ENCODE results near the gene ARHGAP21. TPM values are rescaled to one million over a fixed set of nuclear protein-coding genes. Genes with fewer than 3 reads are reported as not detected.
"Not testable (repeated sequence)": the region's sequence is repeated elsewhere in the genome, so short reads cannot be mapped to it uniquely, and the experiment has no call there.

ARHGAP21 gene
- total and polyA plus RNA-seq, 2 donors from 2014 or later, result 12.7 to 74.3 TPM

- H3K27me3 ChIP-seq (ENCODE audit: control insufficient read depth, insufficient read depth, low read length), result no peaks in the 10 kb centered on the region
- TF ChIP-seq CTCF (IDR thresholded peaks at IDR 0.05; ENCODE audit: borderline replicate concordance, extremely low read depth, insufficient read depth), result no peak
- peaks cover 0 to 4% (median 2%) of the 10 kb centered on the region in 3 donors for H3K36me3 ChIP-seq (ENCODE audit: control insufficient read depth in 2 of 3, insufficient read depth in 3 of 3, low read length in 3 of 3)
- H3K4me3 ChIP-seq (ENCODE audit: low read length in 3 of 3), result no peak overlapping the region
- H3K9me3 ChIP-seq (ENCODE audit: control insufficient read depth in 2 of 3, insufficient read depth in 1 of 3, low read length in 3 of 3), result no peaks in the 10 kb centered on the region
- no peak overlapping the region for H3K27ac ChIP-seq (ENCODE audit: low read depth in 2 of 2, low read length in 2 of 2)
- DNase-seq (no peak), FAIRE-seq (no peak)
- H3K4me1 ChIP-seq (ENCODE audit: control insufficient read depth in 2 of 3, insufficient read depth in 2 of 3, low read depth in 1 of 3, low read length in 3 of 3), result no peaks in the 10 kb centered on the region
- intact Hi-C loops (cut with DNase I), result no loop called here
- H3K9ac ChIP-seq (ENCODE audit: low read length in 3 of 3), result no peak overlapping the region
Observed at GRCh38 chr10:24669285-24669852, 54.3 kb downstream of the ARHGAP21 start.

- Histone ChIP-seq H3K9ac (ENCODE audit: low read length in 3 of 3) (no peak overlapping the region), H3K27me3 (ENCODE audit: control insufficient read depth, insufficient read depth, low read length) (no peaks in the 10 kb centered on the region), H3K27ac (ENCODE audit: low read depth in 2 of 2, low read length in 2 of 2) (no peak overlapping the region), H3K36me3 (ENCODE audit: control insufficient read depth in 2 of 3, insufficient read depth in 3 of 3, low read length in 3 of 3) (peaks cover 0 to 10% (median 2%) of the 10 kb centered on the region in 3 donors), H3K9me3 (ENCODE audit: control insufficient read depth in 2 of 3, insufficient read depth in 1 of 3, low read length in 3 of 3) (no peaks in the 10 kb centered on the region), H3K4me3 (ENCODE audit: low read length in 3 of 3) (no peak overlapping the region), H3K4me1 (ENCODE audit: control insufficient read depth in 2 of 3, insufficient read depth in 2 of 3, low read depth in 1 of 3, low read length in 3 of 3) (no peaks in the 10 kb centered on the region)
- TF ChIP-seq CTCF (IDR thresholded peaks at IDR 0.05; ENCODE audit: borderline replicate concordance, extremely low read depth, insufficient read depth), result no peak
- FAIRE-seq (no peak), DNase-seq (no peak)
- intact Hi-C loops (cut with DNase I), result no loop called here
Observed at GRCh38 chr10:24668247-24668646, 55.4 kb downstream of the ARHGAP21 start.

GRCh38 chr10:24664991-24665390 is 58.7 kb downstream of the ARHGAP21 start:
- peaks cover 0 to 10% (median 2%) of the 10 kb centered on the region in 3 donors for H3K36me3 ChIP-seq (ENCODE audit: control insufficient read depth in 2 of 3, insufficient read depth in 3 of 3, low read length in 3 of 3)
- H3K4me3 ChIP-seq (ENCODE audit: low read length in 3 of 3), result no peak overlapping the region
- no peaks in the 10 kb centered on the region for H3K27me3 ChIP-seq (ENCODE audit: control insufficient read depth, insufficient read depth, low read length)
- no peak for DNase-seq
- no peak for FAIRE-seq
- H3K4me1 ChIP-seq (ENCODE audit: control insufficient read depth in 2 of 3, insufficient read depth in 2 of 3, low read depth in 1 of 3, low read length in 3 of 3), result no peaks in the 10 kb centered on the region
- no peak for TF ChIP-seq CTCF (IDR thresholded peaks at IDR 0.05; ENCODE audit: borderline replicate concordance, extremely low read depth, insufficient read depth)
- H3K9ac ChIP-seq (ENCODE audit: low read length in 3 of 3), result no peak overlapping the region
- intact Hi-C loops (cut with DNase I), result no loop called here
- H3K27ac ChIP-seq (ENCODE audit: low read depth in 2 of 2, low read length in 2 of 2), result no peak overlapping the region
- no peaks in the 10 kb centered on the region for H3K9me3 ChIP-seq (ENCODE audit: control insufficient read depth in 2 of 3, insufficient read depth in 1 of 3, low read length in 3 of 3)

DNA sequence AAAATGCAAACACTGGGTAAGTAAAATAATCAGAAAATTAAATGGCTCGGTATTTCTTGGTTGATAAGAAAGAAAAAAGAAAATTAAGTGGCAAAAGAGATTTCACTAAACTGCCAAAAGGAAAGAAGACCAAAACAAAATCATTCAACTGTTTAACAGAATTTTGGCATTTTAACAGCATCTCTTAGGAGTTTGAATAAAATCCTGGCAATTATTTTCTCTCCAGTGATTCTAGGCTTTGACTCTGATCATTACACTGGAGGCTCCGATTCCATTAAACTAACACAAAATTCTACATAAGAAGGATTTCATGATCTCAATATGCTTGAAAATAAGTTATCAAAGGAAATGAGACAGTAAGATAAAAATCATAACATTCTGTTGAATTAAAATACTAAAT is 62.3 kb downstream of the ARHGAP21 start:
- no peak for TF ChIP-seq CTCF (IDR thresholded peaks at IDR 0.05; ENCODE audit: borderline replicate concordance, extremely low read depth, insufficient read depth)
- H3K9ac ChIP-seq (ENCODE audit: low read length in 3 of 3), result no peak overlapping the region
- DNase-seq (no peak), FAIRE-seq (no peak)
- H3K27ac ChIP-seq (ENCODE audit: low read depth in 2 of 2, low read length in 2 of 2), result no peak overlapping the region
- intact Hi-C loops (cut with DNase I), result no loop called here
- no peaks in the 10 kb centered on the region for H3K9me3 ChIP-seq (ENCODE audit: control insufficient read depth in 2 of 3, insufficient read depth in 1 of 3, low read length in 3 of 3)
- H3K36me3 ChIP-seq (ENCODE audit: control insufficient read depth in 2 of 3, insufficient read depth in 3 of 3, low read length in 3 of 3), result peaks cover 2 to 5% (median 4%) of the 10 kb centered on the region in 3 donors
- no peaks in the 10 kb centered on the region for H3K4me1 ChIP-seq (ENCODE audit: control insufficient read depth in 2 of 3, insufficient read depth in 2 of 3, low read depth in 1 of 3, low read length in 3 of 3)
- no peak overlapping the region for H3K4me3 ChIP-seq (ENCODE audit: low read length in 3 of 3)
- no peaks in the 10 kb centered on the region for H3K27me3 ChIP-seq (ENCODE audit: control insufficient read depth, insufficient read depth, low read length)

- H3K36me3 ChIP-seq (ENCODE audit: control insufficient read depth in 2 of 3, insufficient read depth in 3 of 3, low read length in 3 of 3); DNase-seq; H3K27ac ChIP-seq (ENCODE audit: low read depth in 2 of 2, low read length in 2 of 2); H3K4me1 ChIP-seq (ENCODE audit: control insufficient read depth in 2 of 3, insufficient read depth in 2 of 3, low read depth in 1 of 3, low read length in 3 of 3); H3K27me3 ChIP-seq (ENCODE audit: control insufficient read depth, insufficient read depth, low read length); H3K4me3 ChIP-seq (ENCODE audit: low read length in 3 of 3); H3K9ac ChIP-seq (ENCODE audit: low read length in 3 of 3); H3K9me3 ChIP-seq (ENCODE audit: control insufficient read depth in 2 of 3, insufficient read depth in 1 of 3, low read length in 3 of 3); intact Hi-C loops (cut with DNase I); FAIRE-seq: not testable (repeated sequence)
Observed at GRCh38 chr10:24658319-24658718, 65.4 kb downstream of the ARHGAP21 start.

Measured in kidney (tissue), 14 donors.